ENCODE measurements around the gene RABGAP1L.

RABGAP1L gene

GRCh38 chr1:174466607-174467006, 307.3 kb downstream of the RABGAP1L start:
- no peak for TF ChIP-seq CTCF (IDR thresholded peaks at IDR 0.05; ENCODE audit: insufficient read depth, low read length, missing control alignments)
- ChIA-PET CTCF (no interaction called here), POLR2A (no interaction called here)

GRCh38 chr1:174469052-174469451, 309.7 kb downstream of the RABGAP1L start:
- TF ChIP-seq CTCF (IDR thresholded peaks at IDR 0.05; ENCODE audit: insufficient read depth, low read length, missing control alignments), result no peak
- POLR2A ChIA-PET, result no interaction called here
- no peak for DNase-seq (ENCODE audit: low read depth, low spot score)
- H3K4me3 ChIP-seq (ENCODE audit: low read depth, low read length), result no peak overlapping the region
- CTCF ChIA-PET, result no interaction called here

More at GRCh38 chr1:174466607-174467006, 307.3 kb downstream of the RABGAP1L start:
- no peak overlapping the region for H3K4me3 ChIP-seq (ENCODE audit: low read depth, low read length)
- DNase-seq (ENCODE audit: low read depth, low spot score), result no peak

GRCh38 chr1:174469687-174470086, 310.4 kb downstream of the RABGAP1L start:
- TF ChIP-seq CTCF (IDR thresholded peaks at IDR 0.05; ENCODE audit: insufficient read depth, low read length, missing control alignments), result no peak
- no peak for DNase-seq (ENCODE audit: low read depth, low spot score)
- H3K4me3 ChIP-seq (ENCODE audit: low read depth, low read length), result no peak overlapping the region
- ChIA-PET POLR2A (no interaction called here), CTCF (interaction anchor here (0.7 kb wide), 1 partner anchor 65 kb away, joined by 3 read pairs; no protein-coding TSS in a partner anchor)

- no peak for DNase-seq (ENCODE audit: low read depth, low spot score)
- TF ChIP-seq CTCF (IDR thresholded peaks at IDR 0.05; ENCODE audit: insufficient read depth, low read length, missing control alignments), result no peak
- no peak overlapping the region for H3K4me3 ChIP-seq (ENCODE audit: low read depth, low read length)
- POLR2A ChIA-PET, result no interaction called here
- CTCF ChIA-PET, result no interaction called here
Observed at GRCh38 chr1:174479281-174479680, 320.0 kb downstream of the RABGAP1L start.

- H3K4me3 ChIP-seq (ENCODE audit: low read depth, low read length), result no peak overlapping the region
- ChIA-PET POLR2A (no interaction called here), CTCF (no interaction called here)
- DNase-seq (ENCODE audit: low read depth, low spot score), result no peak
- no peak for TF ChIP-seq CTCF (IDR thresholded peaks at IDR 0.05; ENCODE audit: insufficient read depth, low read length, missing control alignments)
Observed at GRCh38 chr1:174480324-174480723, 321.0 kb downstream of the RABGAP1L start.

GRCh38 chr1:174491606-174492005, 332.3 kb downstream of the RABGAP1L start:
- H3K4me3 ChIP-seq (ENCODE audit: low read depth, low read length), result no peak overlapping the region
- no peak for TF ChIP-seq CTCF (IDR thresholded peaks at IDR 0.05; ENCODE audit: insufficient read depth, low read length, missing control alignments)
- POLR2A ChIA-PET, result no interaction called here
- no peak for DNase-seq (ENCODE audit: low read depth, low spot score)
- CTCF ChIA-PET, result no interaction called here
